GM19099 (cell line): ENCODE measurements around the gene SLC9A9.

Experiments
- POLR2A ChIP-seq: IDR thresholded peaks from 3 replicates; pipeline ENCODE4 v1.6.1; 2011; ENCODE audit warnings: low read depth; ENCODE audit not compliant: insufficient read length; ENCODE audit errors: extremely low read depth

The SLC9A9 gene

GRCh38 chr3:143847787-143848631 is at the start of gene SLC9A9:
Gene SLC9A9 (minus strand): TSS chr3:143848468. CDS start chr3:143848322, 146 bp downstream.
- peak; percentile 44 for TF ChIP-seq POLR2A

GRCh38 chr3:143897576-143898295 is 49.5 kb upstream of the SLC9A9 start:
- TF ChIP-seq POLR2A, result no peak

GRCh38 chr3:143896486-143896885 is 48.2 kb upstream of the SLC9A9 start:
- no peak for TF ChIP-seq POLR2A

GRCh38 chr3:143895805-143896204 is 47.5 kb upstream of the SLC9A9 start:
- no peak for TF ChIP-seq POLR2A

GRCh38 chr3:143888846-143889245 is 40.6 kb upstream of the SLC9A9 start:
- no peak for TF ChIP-seq POLR2A

- no peak for TF ChIP-seq POLR2A
These were observed 39.9 kb upstream of the SLC9A9 start for GRCh38 chr3:143888166-143888565.

GRCh38 chr3:143885780-143886427 is 37.6 kb upstream of the SLC9A9 start:
- no peak for TF ChIP-seq POLR2A

- no peak for TF ChIP-seq POLR2A
These were observed 36.6 kb upstream of the SLC9A9 start for GRCh38 chr3:143884861-143885260.

- TF ChIP-seq POLR2A, result no peak
These were observed 34.9 kb upstream of the SLC9A9 start for GRCh38 chr3:143883151-143883550.

- TF ChIP-seq POLR2A, result no peak
These were observed 32.8 kb upstream of the SLC9A9 start for GRCh38 chr3:143881095-143881494.

- no peak for TF ChIP-seq POLR2A
These were observed 27.3 kb upstream of the SLC9A9 start for GRCh38 chr3:143875546-143875945.

GRCh38 chr3:143865302-143865701 is 17.0 kb upstream of the SLC9A9 start:
- TF ChIP-seq POLR2A, result no peak

- TF ChIP-seq POLR2A, result no peak
These were observed 11.4 kb upstream of the SLC9A9 start for GRCh38 chr3:143859465-143860203.

GRCh38 chr3:143856252-143856970 is 8.1 kb upstream of the SLC9A9 start:
- TF ChIP-seq POLR2A, result no peak
